Stimulated activated naive CD8-positive, alpha-beta T cell treated with anti-CD3 and anti-CD28 coated beads, Interleukin-15, Interleukin-2, amounts not matched to agents 100 ng/mL and 50 ng/mL, for 24 hours (primary cell): ENCODE measurements around the gene TMEM208.

Experiments
- H3K27ac Mint-ChIP-seq: one replicate; pipeline ENCODE4 v1.8.0; 2021; ENCODE audit warnings: mild to moderate bottlenecking, mixed read lengths
- H3K27me3 Mint-ChIP-seq: one replicate; pipeline ENCODE4 v1.8.0; 2021; ENCODE audit warnings: mixed read lengths
- H3K36me3 Mint-ChIP-seq: one replicate; pipeline ENCODE4 v1.8.0; 2021; ENCODE audit warnings: low read depth, mixed read lengths
- H3K4me1 Mint-ChIP-seq: one replicate; pipeline ENCODE4 v1.8.0; 2021; ENCODE audit warnings: low read depth, mixed read lengths
- H3K4me3 Mint-ChIP-seq: one replicate; pipeline ENCODE4 v1.8.0; 2021; ENCODE audit warnings: mild to moderate bottlenecking, mixed read lengths
- H3K9me3 Mint-ChIP-seq: one replicate; pipeline ENCODE4 v1.8.0; 2021; ENCODE audit warnings: mixed read lengths

The TMEM208 gene

GRCh38 chr16:67244387-67245185, 17.7 kb downstream of the TMEM208 start:
- Mint-ChIP-seq H3K4me3 (peak overlapping the region; percentile 89), H3K36me3 (peaks cover 10% of the 10 kb centered on the region), H3K9me3 (no peaks in the 10 kb centered on the region), H3K27ac (peak overlapping the region; percentile 93), H3K27me3 (no peaks in the 10 kb centered on the region), H3K4me1 (peaks cover 55% of the 10 kb centered on the region)

GRCh38 chr16:67245186-67245585, 18.3 kb downstream of the TMEM208 start:
- Mint-ChIP-seq H3K4me3 (peak overlapping the region; percentile 89), H3K9me3 (no peaks in the 10 kb centered on the region), H3K27ac (peak overlapping the region; percentile 93), H3K27me3 (peaks cover 6% of the 10 kb centered on the region), H3K36me3 (peaks cover 10% of the 10 kb centered on the region), H3K4me1 (peaks cover 61% of the 10 kb centered on the region)

- H3K27me3 Mint-ChIP-seq = peaks cover 8% of the 10 kb centered on the region
- peak overlapping the region; percentile 93 for H3K27ac Mint-ChIP-seq
- peak overlapping the region; percentile 89 for H3K4me3 Mint-ChIP-seq
- H3K36me3 Mint-ChIP-seq = peaks cover 10% of the 10 kb centered on the region
- no peaks in the 10 kb centered on the region for H3K9me3 Mint-ChIP-seq
- H3K4me1 Mint-ChIP-seq = peaks cover 63% of the 10 kb centered on the region
Measured at GRCh38 chr16:67245674-67246080, 18.7 kb downstream of the TMEM208 start.

- H3K4me3 Mint-ChIP-seq = peak overlapping the region; percentile 89
- peaks cover 62% of the 10 kb centered on the region for H3K4me1 Mint-ChIP-seq
- peak overlapping the region; percentile 88 for H3K27ac Mint-ChIP-seq
- H3K27me3 Mint-ChIP-seq = peaks cover 8% of the 10 kb centered on the region
- H3K36me3 Mint-ChIP-seq = peaks cover 10% of the 10 kb centered on the region
- H3K9me3 Mint-ChIP-seq = no peaks in the 10 kb centered on the region
Measured at GRCh38 chr16:67246081-67246755, 19.3 kb downstream of the TMEM208 start.

- H3K4me3 Mint-ChIP-seq = peak overlapping the region; percentile 89
- H3K27me3 Mint-ChIP-seq = peaks cover 12% of the 10 kb centered on the region
- peaks cover 56% of the 10 kb centered on the region for H3K4me1 Mint-ChIP-seq
- H3K27ac Mint-ChIP-seq = peak overlapping the region; percentile 88
- H3K9me3 Mint-ChIP-seq = no peaks in the 10 kb centered on the region
- H3K36me3 Mint-ChIP-seq = peaks cover 10% of the 10 kb centered on the region
Measured at GRCh38 chr16:67246756-67247191, 19.8 kb downstream of the TMEM208 start.

- peaks cover 54% of the 10 kb centered on the region for H3K4me1 Mint-ChIP-seq
Measured at GRCh38 chr16:67247192-67248072, 20.5 kb downstream of the TMEM208 start, which contains the start of gene FHOD1. Gene FHOD1 (minus strand): TSS chr16:67247481. CDS start chr16:67247410, 71 bp downstream.

GRCh38 chr16:67248073-67248400, 21.1 kb downstream of the TMEM208 start:
- Mint-ChIP-seq H3K27ac (peak overlapping the region; percentile 88), H3K4me1 (peaks cover 49% of the 10 kb centered on the region), H3K36me3 (peaks cover 6% of the 10 kb centered on the region), H3K4me3 (peak overlapping the region; percentile 89), H3K27me3 (peaks cover 12% of the 10 kb centered on the region), H3K9me3 (no peaks in the 10 kb centered on the region)

More at GRCh38 chr16:67247192-67248072, 20.5 kb downstream of the TMEM208 start, which contains the start of gene FHOD1:
- H3K27ac Mint-ChIP-seq = peak within 1 kb of the TSS; percentile 88
- H3K9me3 Mint-ChIP-seq = no peaks in the 10 kb centered on the region
- peak within 1 kb of the TSS; percentile 89 for H3K4me3 Mint-ChIP-seq
- H3K36me3 Mint-ChIP-seq = peaks cover 8% of the 10 kb centered on the region
- peaks cover 12% of the 10 kb centered on the region for H3K27me3 Mint-ChIP-seq

GRCh38 chr16:67248401-67249177, 21.7 kb downstream of the TMEM208 start, which contains the start of gene SLC9A5:
Gene SLC9A5 (plus strand): TSS chr16:67248979. CDS start chr16:67249015, 36 bp downstream.
- H3K9me3 Mint-ChIP-seq = no peaks in the 10 kb centered on the region
- peaks cover 6% of the 10 kb centered on the region for H3K36me3 Mint-ChIP-seq
- peaks cover 44% of the 10 kb centered on the region for H3K4me1 Mint-ChIP-seq
- H3K27me3 Mint-ChIP-seq = peaks cover 12% of the 10 kb centered on the region
- H3K4me3 Mint-ChIP-seq = peak within 1 kb of the TSS; percentile 89
- peak within 1 kb of the TSS; percentile 88 for H3K27ac Mint-ChIP-seq

- H3K27me3 Mint-ChIP-seq = peaks cover 12% of the 10 kb centered on the region
- peak overlapping the region; percentile 75 for H3K27ac Mint-ChIP-seq
Measured at GRCh38 chr16:67249178-67250044, 22.5 kb downstream of the TMEM208 start.

GRCh38 chr16:67250045-67250327, 23.1 kb downstream of the TMEM208 start:
- H3K4me3 Mint-ChIP-seq = peak overlapping the region; percentile 85
- H3K36me3 Mint-ChIP-seq = peaks cover 4% of the 10 kb centered on the region
- H3K9me3 Mint-ChIP-seq = no peaks in the 10 kb centered on the region
- peaks cover 30% of the 10 kb centered on the region for H3K4me1 Mint-ChIP-seq
- H3K27me3 Mint-ChIP-seq = peaks cover 12% of the 10 kb centered on the region
- peak overlapping the region; percentile 75 for H3K27ac Mint-ChIP-seq

More at GRCh38 chr16:67249178-67250044, 22.5 kb downstream of the TMEM208 start:
- Mint-ChIP-seq H3K36me3 (peaks cover 6% of the 10 kb centered on the region), H3K4me1 (peaks cover 36% of the 10 kb centered on the region), H3K9me3 (no peaks in the 10 kb centered on the region), H3K4me3 (peak overlapping the region; percentile 85)

- H3K36me3 Mint-ChIP-seq = no peaks in the 10 kb centered on the region
- peaks cover 12% of the 10 kb centered on the region for H3K27me3 Mint-ChIP-seq
- H3K27ac Mint-ChIP-seq = no peak overlapping the region
- no peaks in the 10 kb centered on the region for H3K9me3 Mint-ChIP-seq
- peaks cover 17% of the 10 kb centered on the region for H3K4me1 Mint-ChIP-seq
- H3K4me3 Mint-ChIP-seq = no peak overlapping the region
Measured at GRCh38 chr16:67252609-67253497, 25.9 kb downstream of the TMEM208 start.

GRCh38 chr16:67254801-67255552, 28.0 kb downstream of the TMEM208 start:
- Mint-ChIP-seq H3K36me3 (no peaks in the 10 kb centered on the region), H3K4me1 (peaks cover 4% of the 10 kb centered on the region), H3K4me3 (no peak overlapping the region), H3K9me3 (no peaks in the 10 kb centered on the region), H3K27me3 (peaks cover 11% of the 10 kb centered on the region), H3K27ac (no peak overlapping the region)
